Measurements from ENCODE around the gene SLA2.

DNA sequence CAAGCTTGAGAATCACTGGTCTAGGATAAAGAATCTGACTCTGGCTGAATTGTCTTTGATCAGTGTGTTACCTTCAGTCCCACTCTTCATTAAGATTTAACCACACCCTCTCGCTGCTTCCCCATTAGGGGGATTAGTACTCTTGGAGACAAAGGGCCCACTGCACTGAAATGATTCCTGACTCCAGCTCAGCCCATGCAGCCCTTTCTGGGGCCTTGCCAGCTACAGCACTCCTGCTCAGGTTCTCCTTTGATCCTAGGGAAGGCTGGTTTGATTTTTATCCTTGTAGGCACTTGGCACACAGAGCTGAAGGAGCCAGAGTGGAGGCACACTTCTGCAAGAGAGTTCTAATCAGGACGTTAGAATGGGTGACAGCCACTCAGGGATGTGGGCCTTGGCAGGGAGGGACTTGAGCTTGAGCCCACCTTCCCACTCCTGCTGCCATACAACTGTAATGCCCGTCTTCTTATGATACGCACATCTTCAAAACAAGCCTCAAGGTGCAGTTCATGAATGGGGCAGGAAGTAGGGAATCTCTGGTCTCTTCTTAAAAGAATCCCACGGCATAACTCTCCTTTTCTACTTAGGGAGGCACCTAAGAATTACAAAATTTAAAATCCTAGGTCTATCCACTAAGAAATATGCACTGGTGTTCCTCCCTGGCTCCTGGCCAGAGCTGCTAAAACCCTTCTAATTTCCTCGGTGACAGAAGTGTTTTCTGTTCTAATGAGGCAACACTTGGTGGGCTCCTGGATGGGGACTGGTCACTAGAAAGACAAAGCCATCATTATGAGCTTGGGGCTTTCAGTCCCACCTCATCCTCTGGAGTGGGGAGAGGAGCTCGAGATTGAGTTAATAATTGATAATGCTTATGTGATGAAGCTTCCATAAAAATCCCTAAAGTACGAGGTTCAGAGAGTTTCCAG is 1.5 kb upstream of the SLA2 start:
- TF ChIP-seq POLR2A (IDR thresholded peaks at IDR 0.05; ENCODE audit: low read depth, low read length) = no peak
- no peak for TF ChIP-seq POLR2AphosphoS5 (IDR thresholded peaks at IDR 0.05; ENCODE audit: low read depth, low read length)
- TF ChIP-seq TAF1 (IDR thresholded peaks at IDR 0.05; ENCODE audit: borderline replicate concordance, low read depth, low read length) = no peak
